Epidermal melanocyte (primary cell): ENCODE results near the gene CHRNA7.

Experiments used
- DNase-seq: peaks from one replicate; pipeline ENCODE4 v3.0.0; 2011; ENCODE audit warnings: low spot score; ENCODE audit not compliant: insufficient read length

Gene CHRNA7

DNA sequence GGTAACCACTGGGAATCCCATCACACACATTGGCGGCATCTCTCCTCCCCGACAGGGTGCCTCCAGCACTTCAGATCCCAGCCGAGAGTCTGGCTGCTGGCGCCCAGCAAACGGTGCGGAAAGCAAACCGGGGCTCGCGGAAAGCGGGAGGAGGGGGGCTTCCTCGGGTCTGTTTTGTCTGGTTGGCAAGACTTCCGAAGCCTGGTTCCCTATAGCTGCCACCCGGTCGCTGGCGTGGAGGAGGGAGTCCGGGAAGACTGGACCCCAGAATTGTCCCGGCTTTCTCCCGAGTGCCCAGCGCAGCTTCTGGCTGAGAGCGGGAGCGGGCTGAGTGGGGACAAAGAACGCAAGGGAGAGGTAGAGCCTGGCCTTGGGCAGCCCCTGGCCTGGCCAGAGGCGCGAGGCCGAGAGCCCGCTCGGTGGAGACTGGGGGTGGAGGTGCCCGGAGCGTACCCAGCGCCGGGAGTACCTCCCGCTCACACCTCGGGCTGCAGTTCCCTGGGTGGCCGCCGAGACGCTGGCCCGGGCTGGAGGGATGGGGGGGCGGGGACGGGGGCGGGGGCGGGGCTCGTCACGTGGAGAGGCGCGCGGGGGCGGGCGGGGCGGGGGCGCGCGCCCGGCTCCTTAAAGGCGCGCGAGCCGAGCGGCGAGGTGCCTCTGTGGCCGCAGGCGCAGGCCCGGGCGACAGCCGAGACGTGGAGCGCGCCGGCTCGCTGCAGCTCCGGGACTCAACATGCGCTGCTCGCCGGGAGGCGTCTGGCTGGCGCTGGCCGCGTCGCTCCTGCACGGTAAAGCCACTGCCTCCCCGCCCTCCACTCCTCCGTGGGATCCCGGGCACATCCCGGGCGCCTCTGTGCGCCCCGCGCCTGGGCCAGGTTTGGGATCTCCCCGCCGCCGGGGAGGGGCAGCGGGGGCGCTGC, at the start of gene CHRNA7:
CHRNA7 (plus strand) TSS at position 654 of the 920 bp plus-strand sequence; CDS start at position 734, 80 bp downstream.
- DNase-seq: no peak

DNA sequence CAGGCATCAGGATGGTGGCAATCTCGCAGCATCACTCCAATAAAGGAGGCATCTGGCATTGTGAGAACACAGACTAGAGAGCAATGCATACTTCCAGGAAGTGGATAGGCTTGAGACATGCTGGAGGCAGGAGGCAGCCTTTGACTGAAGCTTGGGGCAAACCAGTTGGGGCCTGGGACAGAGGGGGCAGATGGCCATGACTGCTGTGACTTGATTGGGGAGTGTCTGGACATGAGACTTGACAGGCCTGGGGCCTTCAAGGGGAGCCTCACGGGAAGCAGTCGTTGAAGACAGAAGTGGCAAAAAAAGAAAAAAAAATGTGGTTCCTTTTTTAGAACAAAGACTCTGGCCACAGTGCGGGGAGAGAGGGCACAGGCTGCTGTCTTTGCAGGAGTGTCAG, 44.7 kb upstream of the CHRNA7 start:
- no peak for DNase-seq

DNA sequence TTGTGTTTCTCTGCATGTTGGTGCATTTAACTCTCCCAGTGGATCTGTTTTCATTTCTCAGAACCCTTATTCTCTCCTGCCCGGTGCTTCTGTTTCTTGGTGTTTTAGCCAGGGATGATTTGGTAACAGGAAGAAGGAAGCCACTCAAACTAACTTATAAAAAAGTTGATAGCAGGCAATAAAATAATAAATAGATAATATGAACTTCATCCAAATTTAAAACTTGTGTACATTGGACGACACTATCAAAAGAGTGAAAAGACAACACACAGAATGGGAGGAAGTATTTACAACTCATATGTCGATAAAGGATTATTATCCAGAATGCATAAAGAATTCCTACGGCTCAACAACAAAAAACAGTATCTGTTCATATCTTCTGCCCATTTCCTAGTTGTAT, 37.3 kb upstream of the CHRNA7 start:
- no peak for DNase-seq

DNA sequence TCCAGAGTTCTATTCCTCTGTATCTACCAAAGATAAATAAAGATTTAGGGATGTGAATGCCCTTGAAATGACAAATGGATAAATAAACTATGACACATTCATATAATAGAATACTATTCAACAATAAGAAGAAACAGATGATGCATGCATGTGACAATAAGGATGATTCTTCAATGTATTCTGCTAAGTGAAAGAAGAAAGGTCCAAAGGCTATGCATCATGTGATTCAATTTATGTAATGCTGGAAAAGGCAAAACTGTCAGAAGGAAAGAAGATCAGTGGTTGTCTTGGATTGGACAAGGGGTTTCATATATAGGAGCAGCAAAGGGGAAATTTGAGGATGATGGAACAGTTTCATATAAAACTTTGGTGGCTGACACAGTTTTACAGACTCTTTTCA, 32.6 kb upstream of the CHRNA7 start:
- DNase-seq: no peak

DNA sequence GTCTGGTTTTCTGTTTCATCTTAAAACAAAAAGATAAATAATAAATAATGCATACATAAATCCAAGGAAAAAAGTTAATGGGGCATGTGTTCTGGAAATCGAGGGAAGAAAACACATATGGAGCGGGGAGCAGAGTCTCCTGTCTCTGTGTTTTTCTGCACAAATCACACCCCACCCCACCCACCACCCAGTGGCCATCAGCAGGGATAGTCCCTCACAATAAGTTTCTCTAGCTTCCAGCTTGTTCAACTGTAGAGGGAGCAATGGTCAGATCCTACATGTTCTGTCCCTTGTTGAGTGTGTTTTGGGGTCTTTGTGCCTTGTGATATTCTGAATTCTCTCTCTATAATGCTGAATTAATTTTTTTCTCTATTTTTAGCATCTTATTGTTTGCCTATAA, 26.8 kb upstream of the CHRNA7 start:
- DNase-seq: no peak

DNA sequence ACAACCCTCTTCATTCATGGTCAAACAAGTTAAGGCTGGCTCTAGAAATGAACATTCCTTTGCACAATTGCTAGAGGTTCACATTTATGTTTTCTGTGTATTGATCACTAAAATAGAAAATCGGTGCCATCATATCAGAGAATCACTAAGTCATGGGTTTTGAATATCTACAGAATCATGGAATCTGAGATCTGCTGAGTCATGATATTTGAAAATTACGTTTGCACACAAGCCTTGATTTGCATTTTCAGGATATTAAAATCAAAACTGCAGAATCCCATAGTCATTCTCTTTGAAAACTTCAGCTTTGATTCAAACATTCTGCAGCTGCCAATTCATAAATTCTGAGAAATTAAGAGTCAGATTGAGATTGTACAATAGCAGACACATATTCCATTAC, 26.1 kb upstream of the CHRNA7 start:
- no peak for DNase-seq

DNA sequence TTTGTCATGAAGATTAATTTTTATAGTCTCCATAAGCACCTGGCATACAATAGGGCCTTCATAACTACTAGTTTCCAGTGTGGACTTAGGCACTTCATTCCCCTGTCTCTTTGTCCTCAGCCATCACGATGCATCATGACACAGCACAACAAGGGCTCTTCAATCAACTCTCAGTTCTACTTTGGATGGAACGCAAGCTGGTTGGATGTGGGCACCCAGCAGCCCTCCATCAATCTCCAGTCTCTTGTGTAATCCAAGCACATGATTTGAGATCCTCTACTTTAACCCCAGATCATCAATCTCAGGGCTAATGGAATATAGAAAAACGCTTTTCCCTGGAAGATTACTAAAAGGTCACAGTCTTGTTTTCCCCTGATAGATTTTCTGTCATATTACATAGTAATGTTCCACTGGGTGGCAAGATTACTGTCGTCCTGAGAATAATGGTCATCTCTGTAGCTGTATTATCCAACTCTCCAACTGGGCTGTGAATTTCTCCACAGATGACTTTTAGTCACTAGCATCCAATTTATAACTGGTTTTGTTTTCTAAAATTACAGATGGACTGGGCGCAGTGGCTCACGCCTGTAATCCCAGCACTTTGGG, 22.9 kb upstream of the CHRNA7 start:
- DNase-seq: no peak

DNA sequence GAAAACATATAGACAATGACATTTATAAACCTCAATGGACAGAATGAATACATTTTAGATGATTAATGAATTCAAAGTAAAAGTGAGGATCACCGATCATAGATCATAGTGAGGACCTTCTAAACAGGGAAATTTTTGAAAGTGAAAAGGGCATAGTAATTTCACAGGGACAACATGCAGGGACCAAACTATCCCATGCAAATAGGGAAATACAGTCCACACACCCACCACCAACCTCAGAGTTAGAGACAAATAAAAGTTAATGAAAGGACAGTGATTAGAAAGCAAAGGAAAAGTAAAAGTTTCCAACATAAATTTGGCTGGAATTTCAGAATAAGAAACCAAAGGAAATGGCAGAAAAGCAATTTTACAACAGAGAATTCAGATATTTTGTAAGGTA, 15.4 kb upstream of the CHRNA7 start:
- DNase-seq: no peak

DNA sequence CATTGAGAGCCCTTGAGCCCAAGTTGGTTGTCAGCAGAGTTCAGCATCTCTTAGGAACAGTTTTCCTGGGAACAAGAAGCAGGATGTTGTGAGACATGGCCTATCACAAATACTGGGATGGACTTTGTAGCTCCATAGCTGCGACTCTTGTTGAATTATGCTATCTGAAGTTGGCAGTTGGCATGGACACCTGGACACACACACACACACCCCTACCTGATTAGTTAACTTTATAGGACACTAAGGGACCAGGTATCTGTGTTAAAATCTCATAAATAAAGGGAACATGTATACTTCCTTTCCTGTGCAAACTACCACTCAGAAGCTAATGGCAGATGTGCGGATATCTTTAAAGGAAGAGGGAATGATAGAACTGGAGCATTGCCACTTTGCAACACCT, 10.2 kb upstream of the CHRNA7 start:
- DNase-seq: no peak

DNA sequence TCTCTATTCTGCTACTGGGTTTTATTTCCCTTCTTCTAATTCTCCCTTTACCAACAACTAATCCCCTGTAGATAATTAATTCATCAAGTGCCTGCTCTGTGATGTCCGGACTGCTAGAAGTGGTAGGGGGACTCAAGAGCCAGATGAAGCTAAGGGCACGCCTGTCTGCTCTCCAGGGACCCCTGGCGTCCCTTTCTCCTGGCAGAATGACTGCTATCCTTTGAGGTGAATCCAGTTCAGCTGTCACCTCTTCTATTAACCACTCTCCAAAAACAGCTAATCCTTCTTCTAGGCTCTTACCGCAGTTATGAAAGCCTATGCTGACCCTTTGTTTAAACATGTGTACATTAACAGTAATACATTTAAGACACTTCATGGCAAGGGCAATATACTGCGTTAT, 1.4 kb upstream of the CHRNA7 start:
- no peak for DNase-seq

DNA sequence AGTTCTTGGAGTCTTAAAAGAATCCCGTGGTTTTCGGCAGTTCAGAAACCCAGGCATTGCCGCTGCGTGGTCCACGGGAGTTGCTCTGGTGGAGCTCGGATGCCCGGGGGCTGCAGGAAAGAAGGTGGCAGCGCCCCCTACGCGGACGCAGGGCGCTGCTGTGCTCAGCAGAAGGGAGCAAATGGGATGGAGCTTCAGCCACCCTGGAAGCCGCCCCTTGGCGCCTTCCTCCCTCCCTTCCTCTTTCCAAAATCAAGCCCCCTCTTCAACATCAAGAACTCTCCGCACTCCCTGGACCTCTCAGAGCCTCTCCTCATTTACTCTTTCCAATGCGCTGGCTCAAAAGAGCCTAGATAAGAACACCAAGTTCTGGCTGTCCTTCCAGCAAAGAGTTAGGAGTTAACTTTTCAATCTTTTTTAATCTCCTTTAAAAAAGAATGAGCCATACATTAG, 880 bp upstream of the CHRNA7 start:
- no peak for DNase-seq

DNA sequence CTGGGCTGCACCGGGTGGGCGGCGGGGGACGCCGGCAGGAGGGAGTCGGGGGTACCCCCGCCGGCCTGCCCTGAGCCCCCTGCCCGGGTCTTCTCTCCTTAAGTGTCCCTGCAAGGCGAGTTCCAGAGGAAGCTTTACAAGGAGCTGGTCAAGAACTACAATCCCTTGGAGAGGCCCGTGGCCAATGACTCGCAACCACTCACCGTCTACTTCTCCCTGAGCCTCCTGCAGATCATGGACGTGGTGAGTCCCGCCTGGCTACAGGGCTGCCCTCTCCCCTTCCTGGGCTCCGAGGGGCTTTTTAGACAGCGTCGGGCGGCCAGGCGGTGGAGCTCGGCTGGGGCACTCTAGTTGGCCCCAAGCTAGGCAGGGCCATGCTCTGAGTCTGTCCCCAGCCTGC, 480 bp downstream of the CHRNA7 start:
- DNase-seq: no peak

DNA sequence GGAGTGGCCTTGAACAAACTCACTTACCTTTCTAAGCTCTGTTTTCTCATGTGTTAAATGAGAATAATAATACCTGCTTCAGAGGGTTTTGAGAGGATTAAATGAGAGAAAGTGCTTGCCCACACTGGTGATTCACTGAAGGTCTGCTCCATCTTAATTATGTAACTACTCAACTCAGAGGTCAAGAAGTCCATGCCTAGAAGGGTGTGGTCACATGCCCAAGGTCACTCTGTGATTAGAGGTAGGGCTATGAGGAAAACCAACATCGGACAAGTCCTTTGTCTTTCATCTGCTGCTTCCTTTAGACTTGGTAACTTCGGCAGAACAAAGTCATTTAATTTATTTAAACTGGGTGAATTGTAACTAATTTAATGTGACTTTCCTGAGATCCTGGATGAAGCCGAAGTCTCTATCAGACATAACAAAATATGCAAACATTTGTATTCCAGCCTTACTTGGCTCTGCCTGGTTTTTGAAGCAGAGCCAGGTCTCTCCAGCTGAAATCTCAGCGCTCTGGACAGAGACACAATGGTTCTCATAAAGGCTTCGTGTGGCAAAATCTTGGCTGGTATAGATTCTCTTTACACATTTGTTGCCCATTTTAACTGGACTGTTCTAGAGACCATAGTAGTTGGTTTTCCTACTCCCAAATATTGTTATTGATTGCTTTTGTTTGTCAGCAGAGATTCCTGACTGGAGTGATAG, 3.0 kb downstream of the CHRNA7 start:
- no peak for DNase-seq

DNA sequence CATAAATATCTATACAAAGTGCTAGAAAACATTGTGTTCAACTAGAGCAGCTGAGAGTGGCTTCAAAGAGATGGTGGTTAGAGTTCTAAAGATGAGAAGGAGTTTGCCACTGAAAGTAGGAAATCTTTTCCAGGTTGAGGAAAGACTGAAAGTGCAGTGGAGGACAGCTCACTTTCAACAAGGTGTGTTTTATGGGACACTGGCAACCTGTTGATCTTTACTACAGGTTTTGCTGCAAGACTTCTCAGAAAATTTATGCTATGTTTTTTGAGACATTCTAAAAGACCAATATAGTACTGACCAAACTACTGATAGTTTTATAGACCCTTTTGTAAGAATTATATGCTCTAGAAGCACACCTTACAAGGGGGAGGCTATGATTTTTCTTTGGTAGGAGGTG, 3.8 kb downstream of the CHRNA7 start:
- no peak for DNase-seq

DNA sequence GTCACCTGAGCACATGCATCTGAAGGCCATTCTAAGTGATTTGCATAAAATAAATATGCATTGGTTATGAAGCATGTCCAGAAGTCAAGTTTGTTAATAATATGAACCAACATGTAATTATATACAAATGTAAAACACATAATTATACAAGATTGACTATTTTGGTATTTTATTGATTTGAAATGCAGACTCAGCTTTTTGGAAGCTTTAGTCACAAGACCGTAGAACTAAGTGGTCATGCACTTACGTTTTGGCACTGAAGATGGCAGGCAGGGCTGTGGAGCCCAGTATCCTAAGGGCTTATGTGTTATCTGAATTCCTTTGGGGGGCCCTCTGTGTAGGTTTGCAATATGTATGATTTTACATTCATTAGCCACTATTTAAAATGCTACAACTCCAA, 5.0 kb downstream of the CHRNA7 start:
- no peak for DNase-seq

DNA sequence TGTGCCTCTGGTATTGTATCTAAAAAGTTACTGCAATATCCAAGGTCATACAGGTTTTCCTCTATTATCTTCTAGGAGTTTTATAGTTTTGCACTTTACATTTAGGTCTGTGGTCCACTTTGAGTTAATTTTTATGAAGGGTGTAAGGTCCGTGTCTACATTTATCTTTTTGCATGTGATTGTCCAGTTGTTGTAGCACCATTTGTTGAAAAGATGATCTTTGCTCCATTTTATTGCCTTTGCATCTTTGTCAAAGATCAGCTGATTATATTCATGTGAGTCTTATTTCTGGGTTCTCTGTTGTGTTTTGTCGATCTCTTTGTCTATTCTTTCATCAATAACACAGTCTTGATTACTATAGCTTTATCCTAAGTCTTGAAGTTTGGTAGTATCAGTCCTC, 6.7 kb downstream of the CHRNA7 start:
- DNase-seq: no peak

DNA sequence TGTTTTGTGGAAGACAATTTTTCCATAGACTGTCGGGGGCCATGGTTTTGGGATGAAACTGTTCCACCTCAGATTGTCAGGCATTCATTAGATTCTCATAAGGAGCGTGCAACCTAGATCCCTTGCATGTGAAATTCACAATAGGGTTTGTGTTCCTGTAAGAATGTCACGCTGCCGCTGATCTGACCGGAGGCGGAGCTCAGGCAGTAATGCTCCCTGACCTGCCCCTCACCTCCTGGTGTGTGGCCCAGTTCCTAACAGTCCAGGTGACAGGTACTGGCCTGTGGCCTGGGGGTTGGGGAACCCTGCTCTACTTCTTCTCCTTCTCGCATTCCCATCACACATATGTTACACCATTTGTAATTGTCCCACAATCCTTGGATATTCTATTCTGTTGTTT, 11.0 kb downstream of the CHRNA7 start:
- DNase-seq: no peak

DNA sequence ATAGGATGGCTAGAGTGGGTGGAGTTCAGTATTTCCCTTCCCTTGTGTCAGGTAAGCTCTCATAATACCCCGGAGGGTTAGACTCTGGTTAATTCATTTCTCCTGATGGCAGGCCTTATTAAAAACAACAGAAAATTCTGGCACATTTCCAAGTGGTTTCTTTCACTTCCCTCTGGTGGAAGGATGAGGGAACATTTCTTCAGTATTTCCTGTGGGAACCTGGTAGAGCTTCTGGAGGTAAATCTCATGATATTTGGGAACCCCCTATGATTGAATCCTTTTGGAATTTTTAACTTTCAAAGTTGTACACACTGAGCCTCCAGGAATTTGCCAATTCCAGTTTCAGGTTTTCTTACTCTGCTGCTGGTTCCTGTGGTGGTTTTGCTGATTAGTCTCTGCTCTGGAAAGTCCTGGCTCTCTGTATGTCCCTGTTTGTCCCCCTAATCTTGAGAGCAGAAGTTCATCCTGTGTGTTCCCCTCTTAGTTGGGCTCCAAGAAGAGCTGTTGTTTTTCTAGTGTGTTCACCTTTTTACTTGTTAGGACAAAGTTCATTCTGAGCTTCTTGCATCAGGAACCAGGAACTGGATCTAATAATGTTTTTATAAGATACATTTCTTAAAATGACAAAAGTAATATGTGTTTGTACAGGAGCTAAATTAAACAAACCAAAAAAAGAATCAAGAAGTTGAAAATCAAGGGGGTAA, 12.1 kb downstream of the CHRNA7 start:
- DNase-seq: no peak

DNA sequence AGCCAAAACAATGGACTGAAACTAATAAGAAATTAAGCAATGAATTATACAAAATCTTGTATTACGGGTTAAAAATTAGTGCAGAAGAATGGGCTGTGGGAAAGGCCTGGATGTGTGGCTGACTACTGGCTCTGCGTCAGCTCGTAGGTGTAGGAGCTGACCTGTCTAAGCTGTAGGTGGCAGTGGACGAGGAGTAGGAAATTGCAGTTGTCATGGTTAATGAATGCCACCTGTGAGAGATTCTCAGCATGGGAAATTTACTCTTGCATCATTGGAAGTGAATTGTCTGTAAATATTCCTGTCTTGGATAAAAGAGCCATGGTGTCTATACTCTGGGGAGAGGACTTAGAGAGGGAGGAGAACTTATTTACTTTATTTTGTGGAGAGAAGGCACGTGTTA, 23.4 kb downstream of the CHRNA7 start:
- DNase-seq: no peak

DNA sequence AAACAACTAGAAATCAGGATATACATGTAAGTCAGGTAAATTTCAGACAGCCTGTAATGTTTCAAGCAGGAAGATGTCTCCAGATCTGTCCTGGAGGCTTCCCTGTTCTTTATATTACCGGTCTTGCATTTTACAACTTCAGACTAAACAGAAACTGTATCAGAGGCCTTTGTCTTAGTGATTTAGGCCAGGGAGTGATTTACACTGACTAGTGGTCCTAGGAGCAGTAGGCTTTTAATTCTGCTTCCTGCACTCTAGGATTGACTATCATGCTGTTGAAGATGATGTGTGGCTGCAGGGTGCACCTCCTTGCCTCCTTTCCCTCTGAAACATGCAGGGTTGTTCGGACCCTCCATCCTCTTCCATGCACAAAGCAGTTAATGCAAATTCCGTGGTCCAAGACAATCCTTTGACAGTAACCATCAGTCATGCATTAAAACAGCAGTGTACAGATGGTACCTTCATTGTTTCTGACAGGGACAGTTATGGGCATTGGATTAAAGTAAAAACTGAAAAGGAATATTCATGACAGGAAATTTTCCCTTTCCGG, 27.6 kb downstream of the CHRNA7 start:
- DNase-seq: no peak

DNA sequence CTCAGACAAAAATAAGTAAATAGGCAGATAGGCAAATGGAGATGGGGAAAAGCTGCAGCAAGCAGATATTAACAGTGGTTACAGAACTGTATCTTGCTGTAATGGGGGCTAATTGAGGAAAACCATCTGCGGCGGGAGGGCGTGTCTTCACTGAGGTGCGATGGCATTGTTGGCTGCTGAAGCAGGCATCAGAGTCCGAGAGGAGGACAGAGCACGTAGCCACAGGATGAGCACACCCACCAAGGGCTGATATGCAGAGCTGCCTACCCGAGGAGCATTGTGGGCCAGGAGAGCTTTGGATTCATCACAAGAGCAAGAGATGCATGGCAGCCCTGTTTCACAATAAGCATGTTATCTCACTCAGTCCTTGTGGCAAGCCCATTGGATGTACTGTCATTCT, 30.4 kb downstream of the CHRNA7 start:
- DNase-seq: no peak
